Measurements from ENCODE around the gene CAPN15. TPM values are rescaled to one million over a fixed set of nuclear protein-coding genes. Genes with fewer than 3 reads are reported as not detected.

Gene CAPN15
- total RNA-seq, 1 donor from 2014 or later: 38.7 TPM

GRCh38 chr16:555528-556473 is 28.3 kb downstream of the CAPN15 start:
- Mint-ChIP-seq H3K4me1 (ENCODE audit: low read depth, unreplicated experiment) (peaks cover 2% of the 10 kb centered on the region), H3K4me3 (ENCODE audit: unreplicated experiment) (no peak overlapping the region), H3K36me3 (ENCODE audit: low read depth, unreplicated experiment) (no peaks in the 10 kb centered on the region), H3K27ac (ENCODE audit: unreplicated experiment) (no peak overlapping the region), H3K27me3 (ENCODE audit: low read depth, unreplicated experiment) (peaks cover 3% of the 10 kb centered on the region), H3K9me3 (ENCODE audit: unreplicated experiment) (no peaks in the 10 kb centered on the region)
- no peak overlapping the region for H3K4me2 ChIP-seq (ENCODE audit: low read length)
- peaks cover 7% of the 10 kb centered on the region for H4K20me1 ChIP-seq (ENCODE audit: insufficient read depth, low read length)
- H3K27me3 ChIP-seq (ENCODE audit: insufficient read depth, low read length): peaks cover 10% of the 10 kb centered on the region
- H3K27ac ChIP-seq (ENCODE audit: low read depth, low read length): no peak overlapping the region
- no peak overlapping the region for H3K4me3 ChIP-seq (ENCODE audit: insufficient read depth, low read depth, low read length)
- no peaks in the 10 kb centered on the region for H3K79me2 ChIP-seq (ENCODE audit: insufficient read depth, low read length)
- H3K36me3 ChIP-seq (ENCODE audit: insufficient read depth, low read length): no peaks in the 10 kb centered on the region
- no peak overlapping the region for H2AFZ ChIP-seq (ENCODE audit: low read depth, low read length)
- FAIRE-seq: no peak
- no peak overlapping the region for H3K9ac ChIP-seq (ENCODE audit: low read length)
- no peak for DNase-seq (ENCODE audit: low read depth)
- H3K9me3 ChIP-seq (ENCODE audit: insufficient read depth, low read depth, low read length): no peaks in the 10 kb centered on the region
- TF ChIP-seq, protein P1, sequence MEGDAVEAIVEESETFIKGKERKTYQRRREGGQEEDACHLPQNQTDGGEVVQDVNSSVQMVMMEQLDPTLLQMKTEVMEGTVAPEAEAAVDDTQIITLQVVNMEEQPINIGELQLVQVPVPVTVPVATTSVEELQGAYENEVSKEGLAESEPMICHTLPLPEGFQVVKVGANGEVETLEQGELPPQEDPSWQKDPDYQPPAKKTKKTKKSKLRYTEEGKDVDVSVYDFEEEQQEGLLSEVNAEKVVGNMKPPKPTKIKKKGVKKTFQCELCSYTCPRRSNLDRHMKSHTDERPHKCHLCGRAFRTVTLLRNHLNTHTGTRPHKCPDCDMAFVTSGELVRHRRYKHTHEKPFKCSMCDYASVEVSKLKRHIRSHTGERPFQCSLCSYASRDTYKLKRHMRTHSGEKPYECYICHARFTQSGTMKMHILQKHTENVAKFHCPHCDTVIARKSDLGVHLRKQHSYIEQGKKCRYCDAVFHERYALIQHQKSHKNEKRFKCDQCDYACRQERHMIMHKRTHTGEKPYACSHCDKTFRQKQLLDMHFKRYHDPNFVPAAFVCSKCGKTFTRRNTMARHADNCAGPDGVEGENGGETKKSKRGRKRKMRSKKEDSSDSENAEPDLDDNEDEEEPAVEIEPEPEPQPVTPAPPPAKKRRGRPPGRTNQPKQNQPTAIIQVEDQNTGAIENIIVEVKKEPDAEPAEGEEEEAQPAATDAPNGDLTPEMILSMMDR (IDR thresholded peaks at IDR 0.05; ENCODE audit: insufficient read depth, low read depth, low read length): no peak
- no peak for TF ChIP-seq EZH2 (IDR thresholded peaks at IDR 0.05; ENCODE audit: insufficient read depth, low read length)
- H3K4me1 ChIP-seq (ENCODE audit: insufficient read depth, low read length): peaks cover 16% of the 10 kb centered on the region

- Histone ChIP-seq H3K36me3 (ENCODE audit: insufficient read depth, low read length) (no peaks in the 10 kb centered on the region), H3K79me2 (ENCODE audit: insufficient read depth, low read length) (no peaks in the 10 kb centered on the region), H3K4me1 (ENCODE audit: insufficient read depth, low read length) (peaks cover 16% of the 10 kb centered on the region), H3K4me3 (ENCODE audit: insufficient read depth, low read depth, low read length) (no peak overlapping the region), H3K27me3 (ENCODE audit: insufficient read depth, low read length) (peaks cover 15% of the 10 kb centered on the region), H3K4me2 (ENCODE audit: low read length) (no peak overlapping the region), H3K9me3 (ENCODE audit: insufficient read depth, low read depth, low read length) (no peaks in the 10 kb centered on the region), H3K27ac (ENCODE audit: low read depth, low read length) (no peak overlapping the region), H3K9ac (ENCODE audit: low read length) (no peak overlapping the region), H4K20me1 (ENCODE audit: insufficient read depth, low read length) (peaks cover 5% of the 10 kb centered on the region), H2AFZ (ENCODE audit: low read depth, low read length) (no peak overlapping the region)
- FAIRE-seq (no peak), DNase-seq (ENCODE audit: low read depth) (no peak)
- H3K9me3 Mint-ChIP-seq (ENCODE audit: unreplicated experiment): no peaks in the 10 kb centered on the region
- H3K27ac Mint-ChIP-seq (ENCODE audit: unreplicated experiment): no peak overlapping the region
- no peak overlapping the region for H3K4me3 Mint-ChIP-seq (ENCODE audit: unreplicated experiment)
- no peak for TF ChIP-seq EZH2 (IDR thresholded peaks at IDR 0.05; ENCODE audit: insufficient read depth, low read length)
- TF ChIP-seq, protein P1 (IDR thresholded peaks at IDR 0.05; ENCODE audit: insufficient read depth, low read depth, low read length): no peak
- peaks cover 3% of the 10 kb centered on the region for H3K27me3 Mint-ChIP-seq (ENCODE audit: low read depth, unreplicated experiment)
- H3K36me3 Mint-ChIP-seq (ENCODE audit: low read depth, unreplicated experiment): no peaks in the 10 kb centered on the region
- peaks cover 2% of the 10 kb centered on the region for H3K4me1 Mint-ChIP-seq (ENCODE audit: low read depth, unreplicated experiment)
Measured at GRCh38 chr16:556474-557173, 29.1 kb downstream of the CAPN15 start.
